ENCODE data around the gene ZNF423.

ZNF423 gene

GRCh38 chr16:49743203-49743464 is 112.8 kb downstream of the ZNF423 start:
- H3K27ac ChIP-seq: no peak overlapping the region
- no peak overlapping the region for H3K4me3 ChIP-seq

GRCh38 chr16:49742428-49743202 is 113.3 kb downstream of the ZNF423 start:
- H3K27ac ChIP-seq: no peak overlapping the region
- no peak overlapping the region for H3K4me3 ChIP-seq

- Histone ChIP-seq H3K27ac (no peak overlapping the region), H3K4me3 (no peak overlapping the region)
Observed at GRCh38 chr16:49740256-49740655, 115.7 kb downstream of the ZNF423 start.

- no peak overlapping the region for H3K4me3 ChIP-seq
- no peak overlapping the region for H3K27ac ChIP-seq
Observed at GRCh38 chr16:49739381-49739780, 116.5 kb downstream of the ZNF423 start.

- H3K27ac ChIP-seq: no peak overlapping the region
- no peak overlapping the region for H3K4me3 ChIP-seq
Observed at GRCh38 chr16:49738832-49739231, 117.1 kb downstream of the ZNF423 start.

GRCh38 chr16:49738001-49738400 is 117.9 kb downstream of the ZNF423 start:
- no peak overlapping the region for H3K27ac ChIP-seq

GRCh38 chr16:49737541-49737940 is 118.4 kb downstream of the ZNF423 start:
- Histone ChIP-seq H3K27ac (no peak overlapping the region), H3K4me3 (no peak overlapping the region)

More at GRCh38 chr16:49738001-49738400, 117.9 kb downstream of the ZNF423 start:
- H3K4me3 ChIP-seq: no peak overlapping the region

GRCh38 chr16:49734331-49734730 is 121.6 kb downstream of the ZNF423 start:
- Histone ChIP-seq H3K27ac (no peak overlapping the region), H3K4me3 (no peak overlapping the region)

GRCh38 chr16:49733313-49734009 is 122.5 kb downstream of the ZNF423 start:
- Histone ChIP-seq H3K27ac (no peak overlapping the region), H3K4me3 (no peak overlapping the region)

- Histone ChIP-seq H3K27ac (no peak overlapping the region), H3K4me3 (no peak overlapping the region)
Observed at GRCh38 chr16:49731911-49732310, 124.0 kb downstream of the ZNF423 start.

GRCh38 chr16:49730772-49731171 is 125.1 kb downstream of the ZNF423 start:
- no peak overlapping the region for H3K27ac ChIP-seq
- no peak overlapping the region for H3K4me3 ChIP-seq

- H3K27ac ChIP-seq: no peak overlapping the region
- H3K4me3 ChIP-seq: no peak overlapping the region
Observed at GRCh38 chr16:49727611-49728010, 128.3 kb downstream of the ZNF423 start.

- Histone ChIP-seq H3K4me3 (no peak overlapping the region), H3K27ac (no peak overlapping the region)
Observed at GRCh38 chr16:49726155-49726554, 129.8 kb downstream of the ZNF423 start.

GRCh38 chr16:49725651-49726050 is 130.3 kb downstream of the ZNF423 start:
- H3K27ac ChIP-seq: no peak overlapping the region
- no peak overlapping the region for H3K4me3 ChIP-seq

- Histone ChIP-seq H3K27ac (no peak overlapping the region), H3K4me3 (no peak overlapping the region)
Observed at GRCh38 chr16:49724774-49725173, 131.1 kb downstream of the ZNF423 start.

GRCh38 chr16:49723310-49723709 is 132.6 kb downstream of the ZNF423 start:
- H3K4me3 ChIP-seq: no peak overlapping the region
- no peak overlapping the region for H3K27ac ChIP-seq

GRCh38 chr16:49720225-49720624 is 135.7 kb downstream of the ZNF423 start:
- Histone ChIP-seq H3K4me3 (no peak overlapping the region), H3K27ac (no peak overlapping the region)

GRCh38 chr16:49717689-49718088 is 138.2 kb downstream of the ZNF423 start:
- H3K4me3 ChIP-seq: no peak overlapping the region

GRCh38 chr16:49716339-49716934 is 139.5 kb downstream of the ZNF423 start:
- Histone ChIP-seq H3K4me3 (no peak overlapping the region), H3K27ac (no peak overlapping the region)

More at GRCh38 chr16:49717689-49718088, 138.2 kb downstream of the ZNF423 start:
- H3K27ac ChIP-seq: no peak overlapping the region

- H3K27ac ChIP-seq: no peak overlapping the region
Observed at GRCh38 chr16:49713770-49714169, 142.1 kb downstream of the ZNF423 start.

GRCh38 chr16:49712542-49712941 is 143.4 kb downstream of the ZNF423 start:
- no peak overlapping the region for H3K4me3 ChIP-seq

More at GRCh38 chr16:49713770-49714169, 142.1 kb downstream of the ZNF423 start:
- no peak overlapping the region for H3K4me3 ChIP-seq

More at GRCh38 chr16:49712542-49712941, 143.4 kb downstream of the ZNF423 start:
- no peak overlapping the region for H3K27ac ChIP-seq
